Neural progenitor cell (in vitro differentiated cells): ENCODE data around the gene PSG11. TPM values are rescaled to one million over a fixed set of nuclear protein-coding genes. Genes with fewer than 3 reads are reported as not detected.

Experiments
- DNase-seq: peaks from one replicate; pipeline ENCODE4 v3.0.0-alpha.2; 2016; ENCODE audit warnings: low spot score
- H2AFZ ChIP-seq: fragments of 200-600 bp; sonication (generic); replicated peaks from 2 replicates; pipeline ENCODE4 v1.6.1; 2016; ENCODE audit warnings: antibody characterized with exemption
- H3F3A ChIP-seq: fragments of 200-600 bp; sonication (generic); 2 replicates; pipeline ENCODE4 v1.6.1; 2016; ENCODE audit warnings: antibody characterized with exemption, low read depth
- H3K27ac ChIP-seq: fragments of 200-600 bp; sonication (generic); 2 replicates; pipeline ENCODE4 v1.5.1; 2016; ENCODE audit warnings: mild to moderate bottlenecking
- H3K27me3 ChIP-seq: fragments of 200-600 bp; sonication (generic); 2 replicates; pipeline ENCODE4 v1.6.1; 2016; ENCODE audit warnings: mild to moderate bottlenecking, moderate library complexity
- H3K36me3 ChIP-seq: fragments of 200-600 bp; sonication (generic); 2 replicates; pipeline ENCODE4 v1.5.1; 2016
- H3K4me1 ChIP-seq: fragments of 200-600 bp; sonication (generic); 2 replicates; pipeline ENCODE4 v1.6.1; 2016; ENCODE audit warnings: mixed run types
- H3K4me2 ChIP-seq: fragments of 200-600 bp; sonication (generic); 2 replicates; pipeline ENCODE4 v1.6.1; 2016
- H3K4me3 ChIP-seq: fragments of 200-600 bp; sonication (generic); 2 replicates; pipeline ENCODE4 v1.5.1; 2016
- H3K79me2 ChIP-seq: fragments of 200-600 bp; sonication (generic); 2 replicates; pipeline ENCODE4 v1.6.1; 2016; ENCODE audit warnings: low read depth
- H3K9ac ChIP-seq: fragments of 200-600 bp; sonication (generic); 2 replicates; pipeline ENCODE4 v1.6.1; 2016
- H3K9me3 ChIP-seq: fragments of 200-600 bp; sonication (generic); 2 replicates; pipeline ENCODE4 v1.5.1; 2016; ENCODE audit warnings: low read depth
- H4K20me1 ChIP-seq: fragments of 200-600 bp; sonication (generic); 2 replicates; pipeline ENCODE4 v1.6.1; 2016; ENCODE audit warnings: low read depth
- H3K27ac Mint-ChIP-seq: 3 replicates; pipeline ENCODE4 v1.8.0; 2021; ENCODE audit warnings: mixed read lengths
- H3K27me3 Mint-ChIP-seq: 2 replicates; pipeline ENCODE4 v1.8.0; 2022; ENCODE audit warnings: low read depth, mild to moderate bottlenecking, inconsistent platforms, moderate library complexity, mixed read lengths; ENCODE audit not compliant: insufficient read depth
- H3K36me3 Mint-ChIP-seq: 3 replicates; pipeline ENCODE4 v1.8.0; 2021; ENCODE audit warnings: mixed read lengths
- H3K4me1 Mint-ChIP-seq: 3 replicates; pipeline ENCODE4 v1.8.0; 2021; ENCODE audit warnings: mixed read lengths
- H3K4me3 Mint-ChIP-seq: 3 replicates; pipeline ENCODE4 v1.8.0; 2021; ENCODE audit warnings: mild to moderate bottlenecking, moderate library complexity, mixed read lengths
- H3K9me3 Mint-ChIP-seq: 3 replicates; pipeline ENCODE4 v1.8.0; 2020; ENCODE audit warnings: mixed read lengths
- EZH2 ChIP-seq: fragments of 200-600 bp; sonication (generic); IDR thresholded peaks from 2 replicates; pipeline ENCODE4 v1.6.1; 2017; ENCODE audit warnings: antibody characterized with exemption, mild to moderate bottlenecking, moderate library complexity
- EZH2phosphoT487 ChIP-seq: fragments of 200-600 bp; sonication (generic); IDR thresholded peaks from 2 replicates; pipeline ENCODE4 v1.6.1; 2017; ENCODE audit warnings: antibody characterized with exemption
- total RNA-seq: library from RNA; depleted of rRNA; stranded (reverse); fragments of >200 nt; gene quantifications from 2 replicates; pipeline ENCODE4 v1.2.3, GENCODE V29; 2015; ENCODE audit warnings: low replicate concordance
- TF ChIP-seq, protein P1 (sequence below): fragments of 200-600 bp; sonication (generic); IDR thresholded peaks from 2 replicates; pipeline ENCODE4 v1.5.1; 2017; ENCODE audit warnings: antibody characterized with exemption, mild to moderate bottlenecking

The PSG11 gene
- total RNA-seq, 1 donor from 2014 or later = not detected

DNA sequence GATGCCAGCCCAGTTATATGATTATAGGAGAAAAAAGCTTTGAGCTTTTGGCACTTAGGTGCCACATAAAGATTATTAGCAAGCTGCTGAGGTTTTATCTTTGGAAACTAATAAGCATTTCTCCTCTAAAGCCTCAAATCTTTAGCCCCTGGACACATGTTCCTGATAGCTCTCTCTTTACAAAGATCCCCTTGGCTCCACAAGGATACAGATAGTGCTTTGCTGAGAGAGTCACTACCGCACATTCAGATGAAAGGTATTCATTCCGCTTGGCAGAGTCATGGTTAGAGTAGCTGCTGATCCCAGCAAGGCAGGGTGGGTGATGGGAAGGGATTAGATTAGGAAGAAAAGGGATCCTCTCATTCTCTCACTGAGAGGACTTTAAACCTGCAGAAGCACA is 61.1 kb downstream of the PSG11 start:
- no peaks in the 10 kb centered on the region for H4K20me1 ChIP-seq
- no peaks in the 10 kb centered on the region for H3F3A ChIP-seq
- no peaks in the 10 kb centered on the region for H3K36me3 ChIP-seq
- no peak overlapping the region for H2AFZ ChIP-seq
- H3K4me1 ChIP-seq = no peaks in the 10 kb centered on the region
- no peaks in the 10 kb centered on the region for H3K27me3 ChIP-seq
- Mint-ChIP-seq H3K4me1 (no peaks in the 10 kb centered on the region), H3K36me3 (no peaks in the 10 kb centered on the region), H3K27me3 (no peaks in the 10 kb centered on the region), H3K9me3 (peaks cover 34% of the 10 kb centered on the region), H3K27ac (no peak overlapping the region), H3K4me3 (no peak overlapping the region)
- no peak overlapping the region for H3K4me2 ChIP-seq
- H3K9ac ChIP-seq = no peak overlapping the region
- TF ChIP-seq EZH2 (no peak), EZH2phosphoT487 (no peak)
- TF ChIP-seq, protein P1, sequence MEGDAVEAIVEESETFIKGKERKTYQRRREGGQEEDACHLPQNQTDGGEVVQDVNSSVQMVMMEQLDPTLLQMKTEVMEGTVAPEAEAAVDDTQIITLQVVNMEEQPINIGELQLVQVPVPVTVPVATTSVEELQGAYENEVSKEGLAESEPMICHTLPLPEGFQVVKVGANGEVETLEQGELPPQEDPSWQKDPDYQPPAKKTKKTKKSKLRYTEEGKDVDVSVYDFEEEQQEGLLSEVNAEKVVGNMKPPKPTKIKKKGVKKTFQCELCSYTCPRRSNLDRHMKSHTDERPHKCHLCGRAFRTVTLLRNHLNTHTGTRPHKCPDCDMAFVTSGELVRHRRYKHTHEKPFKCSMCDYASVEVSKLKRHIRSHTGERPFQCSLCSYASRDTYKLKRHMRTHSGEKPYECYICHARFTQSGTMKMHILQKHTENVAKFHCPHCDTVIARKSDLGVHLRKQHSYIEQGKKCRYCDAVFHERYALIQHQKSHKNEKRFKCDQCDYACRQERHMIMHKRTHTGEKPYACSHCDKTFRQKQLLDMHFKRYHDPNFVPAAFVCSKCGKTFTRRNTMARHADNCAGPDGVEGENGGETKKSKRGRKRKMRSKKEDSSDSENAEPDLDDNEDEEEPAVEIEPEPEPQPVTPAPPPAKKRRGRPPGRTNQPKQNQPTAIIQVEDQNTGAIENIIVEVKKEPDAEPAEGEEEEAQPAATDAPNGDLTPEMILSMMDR = no peak
- no peak overlapping the region for H3K4me3 ChIP-seq
- no peak for DNase-seq
- H3K27ac ChIP-seq = no peak overlapping the region
- H3K9me3 ChIP-seq = peaks cover 6% of the 10 kb centered on the region
- no peaks in the 10 kb centered on the region for H3K79me2 ChIP-seq

DNA sequence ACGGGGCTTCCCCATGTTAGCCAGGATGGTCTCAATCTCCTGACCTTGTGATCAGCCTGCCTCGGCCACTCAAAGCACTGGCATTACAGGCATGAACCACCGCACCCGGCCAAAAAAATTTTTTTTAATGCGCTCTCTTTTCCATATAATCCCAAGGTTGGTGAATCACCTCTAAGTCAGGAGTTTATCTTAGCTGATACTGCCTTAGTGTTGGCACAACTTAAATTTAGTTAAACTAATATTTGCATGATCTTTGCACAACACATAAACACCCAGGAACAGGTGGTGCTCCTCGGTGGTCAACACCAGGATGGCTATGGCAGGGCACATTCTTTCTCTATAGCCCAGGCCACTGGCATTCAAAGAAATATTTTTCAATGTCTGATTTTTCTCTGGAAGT is 65.2 kb downstream of the PSG11 start:
- H3K27me3 ChIP-seq = no peaks in the 10 kb centered on the region
- no peak overlapping the region for H3K27ac ChIP-seq
- TF ChIP-seq EZH2phosphoT487 (no peak), EZH2 (no peak)
- TF ChIP-seq, protein P1 = no peak
- no peaks in the 10 kb centered on the region for H3F3A ChIP-seq
- no peak for DNase-seq
- peaks cover 33% of the 10 kb centered on the region for H3K9me3 Mint-ChIP-seq
- no peaks in the 10 kb centered on the region for H3K36me3 Mint-ChIP-seq
- H3K27ac Mint-ChIP-seq = no peak overlapping the region
- no peak overlapping the region for H3K4me3 Mint-ChIP-seq
- H3K27me3 Mint-ChIP-seq = no peaks in the 10 kb centered on the region
- H3K79me2 ChIP-seq = no peaks in the 10 kb centered on the region
- no peak overlapping the region for H3K9ac ChIP-seq
- H3K4me2 ChIP-seq = no peak overlapping the region
- H3K4me3 ChIP-seq = no peak overlapping the region
- H3K4me1 ChIP-seq = no peaks in the 10 kb centered on the region
- H3K4me1 Mint-ChIP-seq = no peaks in the 10 kb centered on the region
- H4K20me1 ChIP-seq = no peaks in the 10 kb centered on the region
- no peak overlapping the region for H2AFZ ChIP-seq
- peaks cover 6% of the 10 kb centered on the region for H3K9me3 ChIP-seq
- H3K36me3 ChIP-seq = no peaks in the 10 kb centered on the region

Other genes starting within 250 kb of the PSG11 start
- not detected in 2 replicates for gene PSG1, start 146.8 kb downstream of the PSG11 start, total RNA-seq
- not detected in 2 replicates for gene PSG6, start 108.6 kb downstream of the PSG11 start, total RNA-seq
- not detected in 2 replicates for gene PSG7, start 89.3 kb downstream of the PSG11 start, total RNA-seq
- gene PSG2, start 56.2 kb upstream of the PSG11 start, total RNA-seq = not detected in 2 replicates
- gene PSG5, start 160.1 kb upstream of the PSG11 start, total RNA-seq = not detected in 2 replicates
- not detected in 2 replicates for gene PSG4, start 179.2 kb upstream of the PSG11 start, total RNA-seq
- not detected in 2 replicates for gene PSG9, start 243.1 kb upstream of the PSG11 start, total RNA-seq